ENCODE results near the gene PRPSAP1.
A peak's percentile ranks its signal among the peaks of the same experiment; 100 is the strongest.
"Not testable (repeated sequence)": the region's sequence is repeated elsewhere in the genome, so short reads cannot be mapped to it uniquely, and the experiment has no call there.

PRPSAP1 gene

DNA sequence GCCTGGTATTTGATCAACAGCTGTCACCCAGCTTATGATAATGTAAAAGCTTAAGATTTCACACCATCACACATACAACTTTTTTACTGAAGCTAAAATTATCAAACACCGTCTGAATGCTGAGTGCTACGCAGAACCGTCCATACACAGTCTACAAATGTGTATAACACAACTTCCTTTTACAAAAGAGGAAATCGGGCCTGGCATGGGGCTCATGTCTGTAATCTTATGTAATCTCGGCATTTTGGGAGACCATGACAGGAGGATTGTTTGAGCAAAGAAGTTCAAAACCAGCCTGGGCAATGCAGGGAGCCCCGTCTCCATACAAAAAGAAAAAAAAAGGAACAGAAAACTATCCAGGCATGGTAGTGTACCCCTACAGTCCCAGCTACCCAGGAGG, 26.0 kb downstream of the PRPSAP1 start:
- DNase-seq (ENCODE audit: low spot score), result no peak

DNA sequence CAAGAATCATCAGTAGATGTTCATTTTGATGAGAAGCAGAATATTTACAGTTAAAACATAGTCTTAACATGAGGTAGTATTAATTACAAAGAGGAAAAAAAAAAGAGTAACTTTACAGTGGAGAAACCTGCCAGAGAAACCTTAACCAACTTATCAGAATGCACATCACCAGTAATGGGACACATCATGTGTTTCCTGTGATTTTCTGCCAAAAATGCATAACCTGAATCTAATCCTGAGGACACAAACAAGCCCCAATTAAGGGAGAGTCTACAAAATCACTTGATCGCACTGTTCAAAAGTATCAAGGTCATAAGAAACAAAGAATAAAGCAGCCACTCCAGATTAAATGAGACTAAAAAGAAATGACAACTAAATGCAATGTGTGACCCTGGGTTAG, 27.4 kb downstream of the PRPSAP1 start:
- DNase-seq (ENCODE audit: low spot score), result no peak

DNA sequence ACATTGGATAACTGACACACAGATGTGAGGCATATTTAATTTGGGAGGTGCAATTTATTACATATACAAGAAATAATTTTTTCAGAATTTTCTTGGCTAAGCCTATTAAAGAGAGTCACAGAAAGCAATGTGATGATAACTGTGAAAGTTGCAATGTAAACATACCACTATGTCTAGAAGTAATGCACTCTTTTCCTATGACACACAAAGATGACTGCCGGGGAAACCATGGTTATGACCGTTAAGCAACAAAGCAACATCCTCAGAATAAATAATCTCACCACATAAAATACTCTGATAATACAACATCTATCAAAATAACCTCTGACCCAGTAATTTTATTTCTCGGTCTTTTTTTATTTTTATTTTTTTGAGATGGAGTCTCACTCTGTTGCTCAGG, 35.1 kb downstream of the PRPSAP1 start:
- no peak for DNase-seq (ENCODE audit: low spot score)

DNA sequence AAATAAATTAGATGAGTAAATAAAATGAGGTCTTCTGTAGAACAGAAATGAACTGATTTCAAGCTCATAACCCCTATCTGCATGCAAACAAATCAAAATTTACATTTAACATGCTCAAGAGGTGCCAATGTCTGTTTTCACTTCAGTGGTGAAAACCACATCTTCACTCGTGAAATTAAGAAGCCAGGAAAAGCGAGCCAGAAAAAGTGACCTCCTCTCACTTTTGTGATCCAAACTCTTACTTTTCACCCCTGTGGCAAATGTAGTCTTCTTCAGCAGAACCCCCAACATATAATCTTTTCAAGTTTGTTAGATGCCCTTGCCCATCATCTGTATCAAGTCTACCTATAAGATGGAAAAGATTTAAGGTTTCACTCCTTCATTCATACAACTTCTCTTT, 36.2 kb downstream of the PRPSAP1 start:
- no peak for DNase-seq (ENCODE audit: low spot score)

DNA sequence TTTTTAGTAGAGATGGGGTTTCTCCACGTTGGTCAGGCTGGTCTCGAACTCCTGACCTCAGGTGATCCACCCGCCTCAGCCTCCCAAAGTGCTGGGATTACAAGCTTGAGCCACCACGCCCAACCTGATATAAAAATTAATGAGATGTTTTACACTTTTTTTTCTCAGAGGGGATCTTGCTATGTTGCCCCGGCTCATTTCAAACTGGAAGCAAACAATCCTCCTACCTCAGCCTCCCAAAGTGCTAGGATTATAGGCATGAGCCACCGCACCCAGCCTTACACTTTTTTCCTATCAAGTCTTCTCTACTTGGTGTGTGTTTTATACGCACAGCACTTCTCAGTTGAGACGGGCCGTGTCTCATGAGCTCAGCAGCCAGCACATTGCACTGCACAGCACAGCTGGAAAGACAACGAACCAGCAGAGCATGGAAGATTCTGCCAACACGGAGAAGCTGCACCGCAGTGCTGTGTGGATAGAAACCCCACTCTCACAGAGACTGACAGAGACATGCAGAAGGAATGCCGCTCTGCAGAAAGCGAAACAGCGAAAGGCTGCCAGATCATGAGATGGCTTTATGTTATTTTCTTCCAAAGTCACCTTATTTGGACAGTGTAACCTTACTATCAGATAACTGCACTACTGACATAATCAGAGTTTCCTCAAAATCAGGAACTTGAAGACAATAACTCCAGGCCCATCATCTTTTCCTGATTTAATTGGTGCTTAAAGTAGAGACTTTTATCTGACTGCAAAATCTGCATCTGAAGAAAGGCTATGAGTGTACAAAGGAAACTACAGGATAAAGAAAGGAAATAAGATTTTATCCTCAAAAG, 39.1 kb downstream of the PRPSAP1 start:
- no peak for DNase-seq (ENCODE audit: low spot score)

DNA sequence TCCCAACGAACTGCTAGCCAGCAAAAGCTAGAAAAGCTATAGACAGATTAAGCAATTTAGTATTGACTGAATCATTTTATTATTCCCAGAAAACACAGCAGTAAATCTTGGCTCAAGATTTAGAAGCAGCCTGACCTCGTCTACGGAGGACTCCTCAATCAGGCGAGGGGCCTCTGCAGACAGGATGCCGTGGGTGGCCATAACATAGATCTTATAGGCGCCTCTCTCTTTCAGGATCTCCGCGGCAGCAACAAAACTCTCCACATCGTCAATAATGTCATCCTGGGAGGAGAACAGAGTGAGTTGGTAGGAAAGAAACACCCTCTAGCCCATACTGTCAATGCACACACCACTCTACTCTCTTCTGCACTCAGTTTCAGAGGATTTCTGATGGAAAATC, 41.0 kb downstream of the PRPSAP1 start:
- DNase-seq (ENCODE audit: low spot score), result no peak

DNA sequence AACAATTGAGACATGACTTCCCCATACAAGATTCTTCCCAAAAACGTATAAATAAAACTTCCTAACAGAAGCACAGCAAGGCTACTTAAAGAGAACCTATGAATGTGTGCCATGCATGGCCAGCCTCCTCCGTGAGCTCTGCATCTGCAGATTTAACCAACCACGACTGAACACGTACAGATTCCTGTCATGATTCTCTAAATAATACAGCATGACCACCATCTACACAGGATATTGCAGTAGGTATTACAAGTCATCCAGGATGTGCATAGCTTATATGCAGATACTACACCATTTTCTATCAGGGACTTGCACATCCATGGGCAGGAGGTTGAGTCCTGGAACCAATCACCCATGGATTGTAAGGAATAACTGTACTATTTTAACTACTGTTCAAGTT, 44.3 kb downstream of the PRPSAP1 start:
- DNase-seq (ENCODE audit: low spot score), result no peak

DNA sequence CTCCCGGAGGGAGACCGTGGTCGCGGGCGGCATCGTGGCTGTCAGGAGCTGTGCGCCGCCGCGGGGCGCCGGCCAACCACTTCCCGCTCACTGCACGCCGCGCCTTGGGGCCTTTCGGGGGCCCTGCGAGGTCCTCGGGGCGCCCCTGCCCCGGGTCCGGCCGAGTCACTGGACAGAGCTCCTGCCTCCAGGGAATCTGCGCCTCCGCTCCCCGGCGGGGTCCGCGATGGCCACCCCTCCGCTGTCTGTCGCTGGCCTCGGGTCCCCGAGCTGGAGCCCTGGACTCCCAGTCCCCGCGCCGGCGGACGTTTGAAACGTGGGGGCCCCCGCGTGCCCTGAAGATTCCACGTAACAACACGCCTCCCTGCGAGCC, 45.8 kb downstream of the PRPSAP1 start, which contains the start of gene QRICH2:
QRICH2 (minus strand) TSS at position 311 of the 373 bp plus-strand sequence; CDS start at position 33, 278 bp downstream.
- DNase-seq (ENCODE audit: low spot score), result no peak

DNA sequence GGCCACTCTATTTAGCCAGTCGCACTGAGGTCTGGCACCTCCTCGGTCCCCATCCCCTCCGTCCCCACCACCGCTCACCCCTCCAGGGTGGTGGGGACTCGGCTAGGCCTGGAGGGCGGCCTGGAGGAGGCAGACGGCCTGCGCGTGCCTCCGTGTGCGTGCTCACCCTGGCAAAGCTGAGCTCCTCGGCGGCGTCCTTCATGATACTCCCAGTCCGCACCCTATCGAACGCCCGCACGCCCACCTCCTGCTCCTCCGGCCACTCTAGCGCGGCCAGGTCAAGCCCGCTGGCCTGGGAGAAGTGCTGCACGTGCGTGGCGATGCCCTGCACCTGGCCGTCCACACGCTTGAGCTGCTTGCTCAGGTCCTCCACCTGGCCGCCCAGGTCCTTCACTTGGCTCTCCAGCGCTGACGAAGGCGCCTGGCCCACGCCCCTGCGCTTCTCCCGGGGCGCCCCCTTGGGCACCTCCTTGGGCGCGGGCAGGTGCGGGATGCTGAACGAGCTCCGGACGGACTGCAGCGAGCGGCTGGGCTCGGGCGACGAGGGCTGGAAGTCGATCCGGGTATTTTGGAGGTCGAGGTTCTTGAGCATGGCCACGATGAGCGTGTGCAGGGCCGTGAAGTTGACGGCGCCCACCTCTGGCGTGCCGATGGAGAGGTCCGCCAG, 46.3 kb downstream of the PRPSAP1 start:
- no peak for DNase-seq (ENCODE audit: low spot score)

DNA sequence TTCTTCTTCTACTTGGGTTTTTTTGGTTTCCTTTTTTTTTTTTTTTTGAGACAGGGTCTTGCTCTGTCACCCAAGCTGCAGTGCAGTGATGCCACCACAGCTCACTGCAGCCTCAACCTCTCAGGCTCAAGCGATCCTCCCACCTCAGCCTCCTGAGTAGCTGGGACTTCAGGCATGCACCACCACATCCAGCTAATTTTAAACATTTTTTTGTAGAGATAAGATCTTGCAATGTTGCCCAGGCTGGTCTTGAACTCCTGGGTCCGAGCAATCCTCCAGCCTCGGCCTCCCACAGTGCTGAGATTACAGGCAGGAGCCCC, 48.6 kb downstream of the PRPSAP1 start:
- not testable (repeated sequence) for DNase-seq (ENCODE audit: low spot score)

DNA sequence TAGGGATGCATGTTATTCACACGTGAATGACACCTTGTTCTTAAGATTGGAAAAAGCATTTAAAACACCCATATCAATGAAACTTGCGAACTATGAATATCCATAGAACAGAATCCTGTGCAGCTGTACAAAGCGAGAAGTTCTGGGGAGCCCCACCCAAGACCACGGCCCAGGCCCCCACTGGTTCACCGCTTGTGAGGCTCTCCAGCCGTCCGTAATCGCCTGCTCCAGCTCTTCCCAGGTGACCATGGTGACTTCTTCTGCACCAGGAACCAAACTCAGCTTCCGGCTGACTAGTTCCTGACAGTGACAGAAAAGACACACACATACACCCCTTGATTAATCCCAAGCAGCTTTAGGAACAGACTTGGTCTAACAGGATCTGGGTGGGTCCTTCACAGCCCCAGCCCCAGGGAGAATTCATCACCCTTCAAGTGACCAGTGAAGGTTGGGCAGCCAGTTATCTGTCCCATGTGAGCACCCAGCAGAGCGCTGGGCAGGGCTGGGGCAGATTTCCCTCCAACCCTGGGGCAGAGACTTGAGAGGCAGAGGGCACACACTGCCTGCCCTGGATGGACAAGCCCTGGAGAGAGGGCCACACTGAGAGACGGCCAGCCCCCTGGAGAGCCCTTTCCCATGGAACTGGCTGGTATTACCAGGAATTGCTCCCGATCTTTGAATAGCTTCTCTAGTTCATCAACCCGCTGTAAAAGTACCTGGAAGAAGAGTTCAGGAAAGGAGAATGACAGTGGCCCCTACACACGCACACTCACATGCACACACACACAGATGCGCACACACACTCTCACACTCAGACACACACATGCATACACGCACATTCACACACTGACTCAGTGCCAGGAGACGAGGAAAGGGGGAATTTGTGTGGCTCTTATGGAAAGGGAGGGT, 49.2 kb downstream of the PRPSAP1 start:
- no peak for DNase-seq (ENCODE audit: low spot score)

DNA sequence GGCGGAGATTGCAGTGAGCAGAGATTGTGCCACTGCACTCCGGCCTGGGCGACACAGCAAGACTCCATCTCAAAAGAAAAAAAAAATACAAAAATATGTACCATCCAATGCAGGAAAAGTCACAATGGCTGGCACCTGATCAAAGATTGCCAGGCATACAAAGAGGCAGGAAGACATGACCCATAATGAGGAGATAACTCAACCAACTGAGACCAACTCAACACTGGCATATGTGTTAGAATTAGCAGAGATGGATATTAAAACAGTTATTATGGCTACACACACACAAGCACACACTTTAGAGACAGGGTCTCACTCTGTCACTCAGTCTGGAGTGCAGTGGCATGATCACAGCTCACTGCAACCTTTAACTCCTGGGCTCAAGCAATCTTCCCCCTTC, 56.3 kb downstream of the PRPSAP1 start:
- no peak for DNase-seq (ENCODE audit: low spot score)

DNA sequence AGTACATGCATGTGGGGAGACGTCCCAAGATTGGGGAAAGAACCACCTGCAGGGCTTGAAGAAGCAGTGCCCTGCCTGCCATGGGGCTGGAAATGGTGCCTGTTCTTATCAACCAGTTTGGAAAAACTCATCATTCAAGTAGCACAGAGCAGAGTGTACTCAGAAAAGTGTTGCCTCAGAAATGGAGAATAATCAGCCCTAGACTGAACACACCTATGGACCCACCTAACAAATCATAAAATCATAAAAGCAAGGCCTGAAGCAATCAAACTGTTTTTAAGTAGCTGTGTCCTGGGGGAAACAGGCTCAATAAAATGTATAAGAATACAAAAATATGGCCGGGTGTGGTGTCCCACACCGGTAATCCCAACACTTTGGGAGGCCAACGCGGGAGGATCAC, 56.8 kb downstream of the PRPSAP1 start:
- no peak for DNase-seq (ENCODE audit: low spot score)

DNA sequence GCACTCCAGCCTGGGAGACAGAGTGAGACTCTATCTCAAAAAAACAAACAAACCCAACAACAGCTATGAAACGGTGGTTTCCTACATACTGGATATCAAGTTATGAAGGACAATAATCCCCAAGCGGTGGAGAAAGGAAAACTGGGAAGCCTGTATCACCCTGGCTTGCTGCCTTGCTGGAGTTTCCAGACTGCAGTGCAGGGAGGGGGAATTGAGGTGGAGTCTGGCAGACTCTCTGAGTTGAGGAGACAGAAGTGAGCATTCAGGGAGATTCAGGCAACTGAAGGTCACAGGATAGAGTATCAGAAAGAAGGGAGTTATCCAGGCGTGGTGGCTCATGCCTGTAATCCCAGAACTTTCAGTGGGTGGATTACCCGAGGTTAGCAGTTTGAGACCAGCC, 57.5 kb downstream of the PRPSAP1 start:
- no peak for DNase-seq (ENCODE audit: low spot score)

DNA sequence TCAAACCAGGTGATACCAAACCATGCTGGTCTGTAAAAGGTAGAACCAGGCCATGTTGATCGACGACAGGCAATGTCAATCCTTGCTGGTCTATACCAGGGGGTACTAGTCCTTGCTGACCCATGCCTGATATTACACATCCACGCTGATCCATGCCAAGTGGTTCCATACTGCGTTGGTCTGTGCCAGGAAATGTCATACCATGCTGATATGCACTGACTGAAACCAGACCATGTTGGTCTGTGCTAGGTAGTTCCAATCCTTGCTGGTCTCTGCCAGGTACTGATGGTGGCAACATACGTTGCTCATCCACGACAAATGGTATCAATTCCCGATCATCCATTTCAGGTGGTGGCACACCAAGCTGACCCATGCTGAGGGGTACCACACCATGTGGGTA, 60.6 kb downstream of the PRPSAP1 start:
- no peak for DNase-seq (ENCODE audit: low spot score)

DNA sequence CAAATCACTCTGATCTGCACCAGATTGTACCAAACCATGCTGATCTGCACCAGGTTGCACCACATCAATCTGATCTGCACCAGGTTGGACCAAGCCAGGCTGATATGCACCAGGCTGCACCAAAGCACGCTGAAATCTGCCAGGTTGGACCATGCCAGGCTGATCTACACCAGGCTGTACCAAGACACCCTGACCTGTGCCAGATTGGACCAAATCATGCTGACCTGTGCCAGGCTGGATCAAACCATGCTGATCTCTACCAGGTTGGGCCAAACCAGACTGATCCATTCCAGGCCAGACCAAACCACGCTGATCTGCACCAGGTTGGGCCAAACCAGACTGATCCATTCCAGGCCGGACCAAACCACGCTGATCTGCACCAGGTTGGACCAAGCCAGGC, 61.1 kb downstream of the PRPSAP1 start:
- no peak for DNase-seq (ENCODE audit: low spot score)

DNA sequence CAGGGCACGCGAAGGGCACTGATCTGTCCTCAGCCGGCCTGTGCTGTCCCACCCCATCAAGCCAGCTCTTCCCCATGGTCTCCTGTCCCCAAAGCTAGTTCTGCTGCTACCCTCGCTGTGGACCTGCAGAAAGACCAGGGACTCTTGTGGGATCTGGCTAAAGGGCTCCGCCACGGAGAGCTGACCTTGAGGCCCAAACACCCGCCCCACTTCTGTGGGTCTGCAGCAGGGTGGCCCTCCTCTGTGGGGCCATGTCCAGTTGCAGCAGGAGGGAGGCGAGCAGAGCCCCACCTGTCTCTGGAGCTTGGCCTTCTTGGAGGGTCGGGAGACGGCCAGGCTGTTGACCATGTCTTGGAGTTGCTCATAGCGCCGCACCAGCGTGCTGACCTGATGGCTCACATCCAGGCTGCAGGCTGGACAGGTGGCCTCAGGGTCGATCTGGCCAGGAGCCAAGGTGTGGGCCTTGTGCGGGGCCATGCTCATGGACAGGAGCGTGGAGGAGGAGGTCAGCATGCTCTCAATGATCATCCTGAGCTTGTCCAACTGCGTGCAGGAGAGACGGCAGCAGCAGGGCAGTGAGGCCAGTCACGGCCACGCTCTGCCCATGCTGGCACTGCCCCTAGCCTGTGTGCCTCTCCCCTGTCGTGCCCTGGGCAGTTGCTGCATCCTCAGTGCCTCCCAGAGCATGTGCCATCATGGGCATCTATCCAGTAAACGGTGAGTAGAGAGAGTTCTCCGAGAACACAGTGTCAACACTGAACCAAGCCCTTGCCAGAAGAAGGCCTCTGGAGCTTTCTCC, 71.9 kb downstream of the PRPSAP1 start:
- no peak for DNase-seq (ENCODE audit: low spot score)

DNA sequence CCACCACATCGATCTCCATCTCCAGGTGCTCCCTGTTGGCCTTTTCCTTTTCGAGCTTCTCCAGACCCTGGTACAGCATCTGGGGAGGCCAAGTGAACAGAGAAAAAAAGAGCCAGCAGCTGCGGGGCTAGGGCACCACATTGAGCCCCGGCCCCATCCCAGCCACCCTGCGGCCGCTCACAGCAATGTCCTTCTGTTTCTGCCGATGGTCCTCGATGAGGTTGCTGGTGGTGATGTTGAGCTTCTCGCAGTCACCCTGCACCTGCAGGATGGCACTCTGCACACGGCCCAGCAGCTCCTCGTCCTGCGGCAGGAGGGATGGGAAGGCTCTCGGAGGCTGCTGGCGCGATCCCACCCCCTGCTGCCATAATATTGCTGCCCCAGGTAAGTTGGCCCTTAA, 73.1 kb downstream of the PRPSAP1 start:
- no peak for DNase-seq (ENCODE audit: low spot score)

DNA sequence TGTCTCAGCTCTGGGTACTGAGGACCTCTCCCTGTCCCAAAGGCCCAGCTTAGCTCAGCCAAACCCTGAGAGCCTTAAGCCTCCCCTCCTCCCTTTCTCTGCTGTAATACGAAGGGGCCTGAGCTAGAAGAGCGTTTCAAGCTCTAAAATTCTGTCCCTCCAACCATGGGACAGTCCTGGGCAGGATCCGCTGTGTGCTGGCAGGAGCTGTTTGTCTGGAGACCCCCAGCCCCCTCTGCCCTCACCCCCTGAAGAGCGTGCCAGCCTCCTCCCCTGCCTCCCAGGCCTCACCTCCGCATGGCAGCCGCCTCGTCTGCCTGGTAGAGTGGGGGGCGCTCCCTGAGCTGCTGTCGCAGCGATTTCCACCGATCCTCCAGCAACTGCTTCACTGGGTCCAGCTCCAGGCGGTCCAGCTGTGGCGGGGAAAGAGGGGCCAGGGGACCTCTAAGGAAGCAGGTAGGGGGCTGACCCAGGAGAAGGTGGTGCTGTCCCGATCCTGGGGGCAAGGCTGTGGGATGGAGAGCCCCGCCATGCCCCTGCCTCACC, 73.9 kb downstream of the PRPSAP1 start:
- DNase-seq (ENCODE audit: low spot score), result no peak

DNA sequence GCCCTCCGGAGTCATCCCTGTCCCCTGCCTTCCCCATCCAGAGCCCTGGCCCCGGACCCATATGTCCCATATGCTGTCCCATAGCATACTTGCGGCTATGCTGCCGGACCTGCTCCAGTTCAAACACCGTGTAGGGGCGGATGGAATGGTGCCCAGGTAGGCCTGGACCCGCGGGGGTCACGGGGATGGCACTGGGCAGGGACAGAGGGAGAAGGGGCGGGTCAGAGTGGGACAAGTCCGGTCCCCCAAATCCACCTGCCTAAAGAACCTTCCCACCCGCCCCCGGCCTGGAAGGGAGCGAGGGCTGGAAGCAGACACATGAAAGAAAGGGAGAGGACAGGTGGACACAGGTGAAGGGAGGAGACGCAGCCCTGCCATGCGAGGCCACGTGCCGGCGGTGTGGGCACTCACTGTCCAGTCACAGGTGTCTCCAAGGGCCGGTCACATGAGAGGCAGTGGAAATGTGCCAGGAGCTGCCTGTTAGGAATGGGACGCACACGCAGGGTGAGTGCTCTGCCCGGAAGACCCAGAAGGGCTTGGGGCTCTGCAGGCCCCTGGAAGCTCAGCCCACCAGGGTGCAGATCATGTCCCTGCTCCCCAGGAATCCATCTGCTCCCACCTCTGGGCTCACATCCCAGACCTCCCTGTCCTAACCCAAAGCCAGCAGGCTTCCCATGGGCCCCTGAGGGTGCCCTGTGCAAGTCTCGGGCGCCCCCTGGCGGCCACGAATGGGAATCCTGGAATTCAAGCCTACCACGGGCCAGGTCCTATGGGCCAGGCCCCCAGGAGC, 74.6 kb downstream of the PRPSAP1 start:
- peak; percentile 87 for DNase-seq (ENCODE audit: low spot score)

All from SK-N-DZ (cell line).